ENCODE measurements around the gene MT3.
A peak's percentile ranks its signal among the peaks of the same experiment; 100 is the strongest.
"Not testable (repeated sequence)": the region's sequence is repeated elsewhere in the genome, so short reads cannot be mapped to it uniquely, and the experiment has no call there.

MT3 gene

GRCh38 chr16:56580391-56581048, 8.8 kb upstream of the MT3 start:
- DNase-seq (ENCODE audit: low spot score) = no peak

- not testable (repeated sequence) for DNase-seq (ENCODE audit: low spot score)
These were observed 6.4 kb upstream of the MT3 start for GRCh38 chr16:56582911-56583310.

- DNase-seq (ENCODE audit: low spot score) = no peak
These were observed 5.8 kb upstream of the MT3 start for GRCh38 chr16:56583351-56584168.

GRCh38 chr16:56584276-56584675, 5.1 kb upstream of the MT3 start:
- no peak for DNase-seq (ENCODE audit: low spot score)

- DNase-seq (ENCODE audit: low spot score) = no peak
These were observed 567 bp upstream of the MT3 start for GRCh38 chr16:56588781-56589140.

GRCh38 chr16:56591377-56592060, 2.2 kb downstream of the MT3 start:
- DNase-seq (ENCODE audit: low spot score) = no peak

- no peak for DNase-seq (ENCODE audit: low spot score)
These were observed 4.4 kb downstream of the MT3 start for GRCh38 chr16:56593573-56594291.

GRCh38 chr16:56594292-56594619, 4.9 kb downstream of the MT3 start:
- no peak for DNase-seq (ENCODE audit: low spot score)

GRCh38 chr16:56600398-56600999, 11.2 kb downstream of the MT3 start:
- DNase-seq (ENCODE audit: low spot score) = peak; percentile 74

- DNase-seq (ENCODE audit: low spot score) = no peak
These were observed 12.0 kb downstream of the MT3 start for GRCh38 chr16:56601325-56601724.

GRCh38 chr16:56603589-56603988, 14.3 kb downstream of the MT3 start:
- DNase-seq (ENCODE audit: low spot score) = peak; percentile 37

- no peak for DNase-seq (ENCODE audit: low spot score)
These were observed 15.6 kb downstream of the MT3 start for GRCh38 chr16:56604966-56605365.

GRCh38 chr16:56605475-56605874, 16.1 kb downstream of the MT3 start:
- DNase-seq (ENCODE audit: low spot score) = no peak

- DNase-seq (ENCODE audit: low spot score) = no peak
These were observed 16.7 kb downstream of the MT3 start for GRCh38 chr16:56606071-56606475.

- no peak for DNase-seq (ENCODE audit: low spot score)
These were observed 17.3 kb downstream of the MT3 start for GRCh38 chr16:56606476-56607108.

GRCh38 chr16:56607109-56607618, 17.8 kb downstream of the MT3 start:
- DNase-seq (ENCODE audit: low spot score) = no peak

- no peak for DNase-seq (ENCODE audit: low spot score)
These were observed 18.3 kb downstream of the MT3 start for GRCh38 chr16:56607675-56608042.

- peak; percentile 73 for DNase-seq (ENCODE audit: low spot score)
These were observed 18.9 kb downstream of the MT3 start, which contains the start of gene MT2A for GRCh38 chr16:56608043-56608875. TSS of gene MT2A (plus strand) at chr16:56608584. CDS start at chr16:56608656, 72 bp downstream.

GRCh38 chr16:56608876-56609462, 19.6 kb downstream of the MT3 start:
- no peak for DNase-seq (ENCODE audit: low spot score)

GRCh38 chr16:56609463-56609921, 20.2 kb downstream of the MT3 start:
- DNase-seq (ENCODE audit: low spot score) = peak; percentile 95

Data from NAMALWA (cell line).